Duodenal mucosa (tissue), 2 donors: ENCODE data around the gene NBL1.

Source experiments
- H3K27ac ChIP-seq: one replicate; pipeline ENCODE4 v1.7.0; 2013; ENCODE audit warnings: low read depth, low read length
- H3K27me3 ChIP-seq, 2 donors: one replicate each; pipeline ENCODE4 v1.7.0; 2013; ENCODE audit warnings: low read length in 2 of 2, control low read depth in 1 of 2; ENCODE audit not compliant: insufficient read depth in 2 of 2, control insufficient read depth in 1 of 2
- H3K36me3 ChIP-seq, 2 donors: one replicate each; pipeline ENCODE4 v1.7.0; 2013; ENCODE audit warnings: low read length in 2 of 2, control low read depth in 1 of 2; ENCODE audit not compliant: insufficient read depth in 2 of 2, control insufficient read depth in 1 of 2
- H3K4me1 ChIP-seq, 2 donors: one replicate each; pipeline ENCODE4 v1.7.0; 2013; ENCODE audit warnings: low read length in 2 of 2, control low read depth in 1 of 2; ENCODE audit not compliant: insufficient read depth in 2 of 2, control insufficient read depth in 1 of 2
- H3K4me3 ChIP-seq, 2 donors: one replicate each; pipeline ENCODE4 v1.7.0; 2013; ENCODE audit warnings: low read length in 2 of 2, low read depth in 1 of 2
- H3K9ac ChIP-seq, 2 donors: one replicate each; pipeline ENCODE4 v1.7.0; 2013; ENCODE audit warnings: low read length in 2 of 2, low read depth in 1 of 2
- H3K9me3 ChIP-seq, 2 donors: one replicate each; pipeline ENCODE4 v1.7.0; 2013; ENCODE audit warnings: low read length in 2 of 2, control low read depth in 1 of 2; ENCODE audit not compliant: control insufficient read depth in 1 of 2

The NBL1 gene

DNA sequence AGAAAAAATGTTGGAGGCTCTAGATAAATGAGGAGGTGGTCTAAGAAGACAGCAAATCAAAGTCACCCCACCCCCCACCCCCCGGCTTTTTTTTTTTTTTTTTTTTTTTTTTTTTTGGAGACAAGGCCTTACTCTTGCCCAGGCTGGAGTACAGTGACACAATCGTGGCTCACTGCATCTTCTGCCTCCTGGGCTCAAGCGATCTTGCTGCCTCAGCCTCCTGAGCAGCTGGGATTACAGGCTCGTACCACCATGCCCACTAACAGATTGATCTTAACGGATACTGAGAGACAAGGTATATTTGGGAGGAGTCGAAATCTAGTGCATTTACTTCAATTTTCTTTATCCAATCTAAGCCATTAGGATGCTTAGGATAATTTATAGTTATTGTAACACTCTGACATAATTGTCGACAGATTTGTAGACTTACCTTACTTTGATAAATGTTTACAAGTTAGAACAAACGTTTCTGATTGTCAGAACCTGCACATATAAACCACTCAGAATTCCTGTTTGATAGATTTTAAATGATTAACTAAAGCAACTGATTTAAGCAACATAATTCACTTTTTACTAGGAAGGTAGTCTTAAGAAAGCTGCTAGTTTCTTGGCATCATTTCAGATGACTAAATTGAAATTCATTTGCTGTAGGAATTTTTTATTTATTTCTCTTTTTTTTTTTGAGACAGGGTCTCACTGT is 33.7 kb upstream of the NBL1 start:
- Histone ChIP-seq H3K4me3 (no peak overlapping the region), H3K27ac (no peak overlapping the region), H3K9ac (no peak overlapping the region), H3K36me3 (peaks cover 0 to 12% of the 10 kb centered on the region in 2 donors), H3K9me3 (no peaks in the 10 kb centered on the region), H3K27me3 (no peaks in the 10 kb centered on the region), H3K4me1 (peaks cover 33 to 46% of the 10 kb centered on the region in 2 donors)

DNA sequence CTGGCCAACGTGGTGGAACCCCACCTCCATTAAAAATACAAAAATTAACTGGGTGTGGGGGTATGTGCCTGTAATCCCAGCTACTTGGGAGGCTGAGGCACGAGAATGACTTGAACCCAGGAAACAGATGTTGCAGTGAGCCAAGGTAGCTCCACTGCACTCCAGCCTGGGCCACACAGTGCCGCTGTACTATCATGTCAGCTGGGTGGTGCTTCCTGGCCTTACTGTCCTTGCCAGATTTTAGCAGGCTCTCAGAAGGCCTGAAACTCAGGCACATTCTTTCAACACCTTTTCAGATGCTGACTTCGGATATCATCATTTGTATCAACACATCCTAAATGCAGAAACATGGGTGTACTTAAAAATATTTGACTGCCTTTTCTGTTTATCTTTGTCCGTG is 31.6 kb upstream of the NBL1 start:
- Histone ChIP-seq H3K27ac (peak overlapping the region; percentile 67), H3K9ac (peak overlapping the region; percentile 37 to 49), H3K4me1 (peaks cover 27 to 43% of the 10 kb centered on the region in 2 donors), H3K27me3 (no peaks in the 10 kb centered on the region), H3K4me3 (peak overlapping the region; percentile 1 to 13), H3K9me3 (no peaks in the 10 kb centered on the region), H3K36me3 (peaks cover 0 to 12% of the 10 kb centered on the region in 2 donors)

DNA sequence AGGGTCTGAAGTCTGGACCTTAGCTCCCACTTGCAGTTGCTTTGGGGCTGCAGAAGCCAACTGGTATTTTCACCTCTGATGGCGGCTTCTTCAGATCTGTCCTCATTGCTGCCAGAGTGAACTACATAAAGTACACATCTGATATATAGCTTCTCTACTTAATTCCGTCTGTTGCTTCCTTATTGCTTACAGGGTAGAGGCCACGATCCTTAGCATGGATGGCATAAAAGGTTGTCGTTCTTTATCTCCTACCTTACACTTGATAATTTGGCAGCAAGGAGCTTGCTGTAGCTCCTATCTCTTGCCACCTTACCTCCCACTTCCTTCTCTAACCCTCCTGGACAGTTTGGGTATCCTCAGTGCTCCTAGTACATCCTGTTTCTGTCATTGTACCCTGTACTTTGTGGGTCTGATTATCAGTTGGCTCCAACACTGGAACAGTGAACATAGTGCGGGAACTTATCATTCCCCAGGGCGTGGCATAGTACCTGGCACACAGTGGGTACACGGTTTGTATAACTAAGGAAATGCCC is 30.9 kb upstream of the NBL1 start:
- Histone ChIP-seq H3K27ac (peak overlapping the region; percentile 67), H3K4me3 (peak overlapping the region; percentile 1 to 13), H3K27me3 (no peaks in the 10 kb centered on the region), H3K9ac (peak overlapping the region in 1 of 2 donors; percentile 37), H3K36me3 (peaks cover 0 to 9% of the 10 kb centered on the region in 2 donors), H3K4me1 (peaks cover 27 to 39% of the 10 kb centered on the region in 2 donors), H3K9me3 (no peaks in the 10 kb centered on the region)

DNA sequence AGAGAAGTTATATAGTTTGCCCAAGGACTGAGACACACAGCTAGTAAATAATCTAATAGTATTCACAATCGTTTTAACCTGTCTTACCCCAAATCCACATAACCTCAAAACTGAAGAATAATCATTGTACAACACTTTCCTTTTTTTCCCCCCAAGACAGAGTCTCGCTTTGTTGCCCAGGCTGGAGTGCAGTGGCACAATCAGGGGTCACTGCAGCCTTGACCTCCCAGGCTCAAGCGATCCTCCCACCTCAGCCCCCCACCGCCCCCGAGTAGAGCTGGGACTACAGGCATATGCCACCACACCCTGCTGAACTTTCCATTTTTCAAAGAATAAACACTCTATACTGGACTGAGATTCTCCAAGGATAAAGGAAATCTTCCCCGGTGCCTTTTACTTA is 28.7 kb upstream of the NBL1 start:
- H3K27ac ChIP-seq, result no peak overlapping the region
- H3K4me3 ChIP-seq, result no peak overlapping the region
- H3K27me3 ChIP-seq, result no peaks in the 10 kb centered on the region
- H3K36me3 ChIP-seq, result peaks cover 0 to 8% of the 10 kb centered on the region in 2 donors
- no peaks in the 10 kb centered on the region for H3K9me3 ChIP-seq
- H3K4me1 ChIP-seq, result peaks cover 38 to 58% of the 10 kb centered on the region in 2 donors
- no peak overlapping the region for H3K9ac ChIP-seq

GRCh38 chr1:19616489-19616888 is 27.6 kb upstream of the NBL1 start:
- no peaks in the 10 kb centered on the region for H3K9me3 ChIP-seq
- H3K4me1 ChIP-seq, result peaks cover 37 to 63% of the 10 kb centered on the region in 2 donors
- H3K27me3 ChIP-seq, result no peaks in the 10 kb centered on the region
- H3K4me3 ChIP-seq, result no peak overlapping the region
- peaks cover 0 to 8% of the 10 kb centered on the region in 2 donors for H3K36me3 ChIP-seq
- H3K27ac ChIP-seq, result no peak overlapping the region
- H3K9ac ChIP-seq, result no peak overlapping the region

DNA sequence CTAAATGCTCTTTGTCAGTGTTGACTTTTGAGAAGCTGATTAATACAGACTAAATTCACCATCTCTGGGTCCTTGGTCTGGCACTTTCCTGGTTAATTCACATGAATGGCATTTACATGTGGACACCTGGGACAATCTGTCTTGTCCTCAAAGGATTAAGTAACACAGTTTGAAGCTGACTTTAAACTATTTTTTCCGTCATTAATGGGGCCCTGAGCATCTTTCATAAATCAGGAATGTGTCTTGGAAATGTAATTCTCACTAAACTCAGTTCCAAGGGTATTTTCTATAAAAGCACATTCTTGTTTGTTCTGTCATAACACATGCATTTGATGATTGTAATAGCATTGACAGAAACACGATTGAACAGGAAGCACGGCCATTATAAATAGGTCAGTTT is 26.7 kb upstream of the NBL1 start:
- no peaks in the 10 kb centered on the region for H3K9me3 ChIP-seq
- H3K36me3 ChIP-seq, result peaks cover under 1 to 8% of the 10 kb centered on the region in 2 donors
- H3K27ac ChIP-seq, result no peak overlapping the region
- H3K9ac ChIP-seq, result no peak overlapping the region
- no peaks in the 10 kb centered on the region for H3K27me3 ChIP-seq
- H3K4me1 ChIP-seq, result peaks cover 35 to 62% of the 10 kb centered on the region in 2 donors
- no peak overlapping the region for H3K4me3 ChIP-seq

DNA sequence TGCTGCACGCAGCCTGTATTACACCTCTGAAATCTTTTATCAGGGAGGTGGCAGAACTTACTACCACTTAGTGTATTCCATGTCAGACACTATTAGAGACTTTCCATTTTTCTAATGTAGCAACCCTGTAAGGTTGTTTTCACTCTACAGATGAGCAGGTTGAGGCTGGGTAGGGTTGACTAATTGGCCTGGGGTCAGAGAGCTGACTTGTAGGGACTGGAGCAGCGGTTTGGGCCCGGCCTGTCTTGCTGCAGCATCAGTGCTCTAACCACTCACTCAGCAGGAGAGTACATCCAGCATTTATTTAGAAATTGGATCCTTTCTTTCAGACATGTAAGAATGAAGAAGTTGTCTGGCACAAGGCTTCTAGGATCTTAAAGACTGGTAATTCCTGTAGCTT is 25.7 kb upstream of the NBL1 start:
- peaks cover 28 to 57% of the 10 kb centered on the region in 2 donors for H3K4me1 ChIP-seq
- H3K4me3 ChIP-seq, result no peak overlapping the region
- peaks cover 4 to 8% of the 10 kb centered on the region in 2 donors for H3K36me3 ChIP-seq
- no peaks in the 10 kb centered on the region for H3K9me3 ChIP-seq
- no peak overlapping the region for H3K27ac ChIP-seq
- no peak overlapping the region for H3K9ac ChIP-seq
- no peaks in the 10 kb centered on the region for H3K27me3 ChIP-seq

- Histone ChIP-seq H3K27ac (no peak overlapping the region), H3K4me1 (peaks cover 22 to 53% of the 10 kb centered on the region in 2 donors), H3K36me3 (peaks cover 8 to 12% of the 10 kb centered on the region in 2 donors), H3K9me3 (no peaks in the 10 kb centered on the region), H3K27me3 (no peaks in the 10 kb centered on the region), H3K9ac (peak overlapping the region in 1 of 2 donors; percentile 2), H3K4me3 (no peak overlapping the region)
Measured at GRCh38 chr1:19619697-19620384, 24.3 kb upstream of the NBL1 start.

GRCh38 chr1:19620786-19621185 is 23.3 kb upstream of the NBL1 start:
- H3K4me3 ChIP-seq, result no peak overlapping the region
- no peak overlapping the region for H3K9ac ChIP-seq
- H3K36me3 ChIP-seq, result peaks cover 8 to 16% of the 10 kb centered on the region in 2 donors
- H3K27me3 ChIP-seq, result no peaks in the 10 kb centered on the region
- H3K4me1 ChIP-seq, result peaks cover 18 to 47% of the 10 kb centered on the region in 2 donors
- H3K27ac ChIP-seq, result no peak overlapping the region
- H3K9me3 ChIP-seq, result no peaks in the 10 kb centered on the region

GRCh38 chr1:19621274-19621950 is 22.7 kb upstream of the NBL1 start:
- Histone ChIP-seq H3K4me1 (peaks cover 18 to 47% of the 10 kb centered on the region in 2 donors), H3K4me3 (no peak overlapping the region)

More at GRCh38 chr1:19621274-19621950, 22.7 kb upstream of the NBL1 start:
- H3K27ac ChIP-seq, result no peak overlapping the region
- no peaks in the 10 kb centered on the region for H3K27me3 ChIP-seq
- peaks cover 15 to 22% of the 10 kb centered on the region in 2 donors for H3K36me3 ChIP-seq
- H3K9ac ChIP-seq, result no peak overlapping the region
- no peaks in the 10 kb centered on the region for H3K9me3 ChIP-seq
